ENCODE results near the gene NECAB2. TPM values are rescaled to one million over a fixed set of nuclear protein-coding genes. Genes with fewer than 3 reads are reported as not detected.

The NECAB2 gene
- total RNA-seq, 3 donors from 2014 or later: 1.5 TPM; not detected in 2

- H3K27ac ChIP-seq: no peak overlapping the region
- H3K27me3 ChIP-seq: no peaks in the 10 kb centered on the region
- DNase-seq (ENCODE audit: low spot score in 2 of 2): peak; percentile 57 to 80
- peaks cover 0 to 8% of the 10 kb centered on the region in 2 donors for H3K4me1 ChIP-seq
- intact Hi-C loops (cut with DNase I; ENCODE audit: low total_unique reads): no loop called here
- no peaks in the 10 kb centered on the region for H3K36me3 ChIP-seq
- no peak overlapping the region for H3K4me3 ChIP-seq
- no peaks in the 10 kb centered on the region for H3K9me3 ChIP-seq
- TF ChIP-seq POLR2AphosphoS5 (IDR thresholded peaks at IDR 0.05) (no peak), CTCF (IDR thresholded peaks at IDR 0.05) (peak; percentile 29 to 61 (median 59)), POLR2A (IDR thresholded peaks at IDR 0.05) (no peak)
These were observed 11.4 kb upstream of the NECAB2 start for GRCh38 chr16:83956336-83957289.

- Histone ChIP-seq H3K36me3 (no peaks in the 10 kb centered on the region), H3K4me3 (no peak overlapping the region), H3K27me3 (no peaks in the 10 kb centered on the region), H3K27ac (no peak overlapping the region), H3K9me3 (no peaks in the 10 kb centered on the region), H3K4me1 (peaks cover 0 to 8% of the 10 kb centered on the region in 2 donors)
- DNase-seq (ENCODE audit: low spot score in 2 of 2): no peak
- TF ChIP-seq POLR2A (IDR thresholded peaks at IDR 0.05): no peak
- TF ChIP-seq CTCF (IDR thresholded peaks at IDR 0.05): no peak
- TF ChIP-seq POLR2AphosphoS5 (IDR thresholded peaks at IDR 0.05): no peak
- intact Hi-C loops (cut with DNase I; ENCODE audit: low total_unique reads): no loop called here
These were observed 10.7 kb upstream of the NECAB2 start for GRCh38 chr16:83957296-83957855.

GRCh38 chr16:83958137-83958845 is 9.8 kb upstream of the NECAB2 start:
- DNase-seq (ENCODE audit: low spot score in 2 of 2): no peak
- no peak overlapping the region for H3K4me3 ChIP-seq
- no peak overlapping the region for H3K27ac ChIP-seq
- H3K9me3 ChIP-seq: no peaks in the 10 kb centered on the region
- no peaks in the 10 kb centered on the region for H3K27me3 ChIP-seq
- intact Hi-C loops (cut with DNase I; ENCODE audit: low total_unique reads): no loop called here
- H3K36me3 ChIP-seq: no peaks in the 10 kb centered on the region
- TF ChIP-seq POLR2AphosphoS5 (IDR thresholded peaks at IDR 0.05): no peak
- no peak for TF ChIP-seq POLR2A (IDR thresholded peaks at IDR 0.05)
- no peak for TF ChIP-seq CTCF (IDR thresholded peaks at IDR 0.05)
- peaks cover 0 to 4% of the 10 kb centered on the region in 2 donors for H3K4me1 ChIP-seq

GRCh38 chr16:83958846-83959565 is 9.0 kb upstream of the NECAB2 start:
- TF ChIP-seq POLR2AphosphoS5 (IDR thresholded peaks at IDR 0.05) (no peak), CTCF (IDR thresholded peaks at IDR 0.05) (no peak), POLR2A (IDR thresholded peaks at IDR 0.05) (no peak)
- peaks cover 0 to 1% of the 10 kb centered on the region in 2 donors for H3K4me1 ChIP-seq
- no peaks in the 10 kb centered on the region for H3K36me3 ChIP-seq
- no peak overlapping the region for H3K27ac ChIP-seq
- DNase-seq (ENCODE audit: low spot score in 2 of 2): no peak
- H3K9me3 ChIP-seq: no peaks in the 10 kb centered on the region
- intact Hi-C loops (cut with DNase I; ENCODE audit: low total_unique reads): no loop called here
- no peak overlapping the region for H3K4me3 ChIP-seq
- H3K27me3 ChIP-seq: no peaks in the 10 kb centered on the region
